Stimulated activated naive CD8-positive, alpha-beta T cell treated with anti-CD3 and anti-CD28 coated beads, Interleukin-15, Interleukin-2, amounts not matched to agents 100 U/mL and 50 U/mL, for 24 hours (primary cell): Measurements from ENCODE around the gene WDR17.
A peak's percentile ranks its signal among the peaks of the same experiment; 100 is the strongest.

Experiments
- ATAC-seq: fragments of 150-1000 bp; cut with Tn5 transposase; one replicate; pipeline ENCODE4 v1.10.0; 2021
- DNase-seq: peaks from one replicate; pipeline ENCODE4 v3.0.0; 2021

Gene WDR17

DNA sequence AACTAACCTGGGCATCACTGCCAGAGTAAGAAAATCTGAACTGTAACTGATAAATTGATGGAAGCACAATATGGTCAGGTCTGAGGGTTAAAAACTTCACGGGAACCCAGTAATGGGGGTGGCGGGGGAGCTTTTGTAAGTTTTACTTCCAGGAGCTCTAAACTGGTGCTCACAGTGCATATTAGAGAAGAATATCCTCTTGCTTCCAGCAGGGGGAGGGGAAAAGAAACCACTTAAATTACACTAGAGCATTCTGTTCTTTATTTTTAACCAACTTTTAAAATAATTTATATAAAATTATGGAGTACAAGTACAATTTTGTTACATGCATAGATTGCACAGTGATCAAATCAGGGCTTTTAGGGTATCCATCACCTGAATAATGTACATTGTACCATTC, 33.7 kb downstream of the WDR17 start:
- DNase-seq (no peak), ATAC-seq (no peak)

DNA sequence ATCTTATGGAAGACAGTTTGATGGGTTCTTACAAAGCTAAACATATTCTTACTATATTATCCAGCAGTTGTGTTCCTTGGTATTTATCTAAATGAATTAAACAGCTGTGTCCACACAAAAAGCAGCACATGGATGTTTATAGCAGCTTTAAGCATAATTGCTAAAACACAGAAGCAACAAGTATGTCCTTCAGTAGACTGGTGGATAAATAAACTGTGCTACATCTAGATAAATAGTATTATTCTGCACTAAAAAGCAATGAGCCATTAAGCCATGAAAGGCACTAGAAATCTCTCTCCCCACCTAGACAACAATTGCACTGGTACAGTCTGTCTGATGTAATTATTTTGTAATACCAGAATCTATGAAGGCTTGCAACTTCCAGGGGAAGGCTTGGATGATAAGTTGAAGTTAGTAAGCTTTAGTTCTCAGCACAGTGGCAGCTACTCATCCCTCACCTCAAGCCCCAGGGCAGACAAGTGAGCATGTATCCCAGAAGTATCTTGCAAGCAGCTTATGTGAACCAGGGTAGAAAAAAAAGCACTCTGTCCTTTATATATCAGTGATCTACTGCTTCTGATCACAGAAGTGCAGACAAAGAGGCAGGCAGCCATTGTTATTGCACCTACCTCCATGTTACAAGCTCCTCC, 36.9 kb downstream of the WDR17 start:
- DNase-seq = no peak
- no peak for ATAC-seq

DNA sequence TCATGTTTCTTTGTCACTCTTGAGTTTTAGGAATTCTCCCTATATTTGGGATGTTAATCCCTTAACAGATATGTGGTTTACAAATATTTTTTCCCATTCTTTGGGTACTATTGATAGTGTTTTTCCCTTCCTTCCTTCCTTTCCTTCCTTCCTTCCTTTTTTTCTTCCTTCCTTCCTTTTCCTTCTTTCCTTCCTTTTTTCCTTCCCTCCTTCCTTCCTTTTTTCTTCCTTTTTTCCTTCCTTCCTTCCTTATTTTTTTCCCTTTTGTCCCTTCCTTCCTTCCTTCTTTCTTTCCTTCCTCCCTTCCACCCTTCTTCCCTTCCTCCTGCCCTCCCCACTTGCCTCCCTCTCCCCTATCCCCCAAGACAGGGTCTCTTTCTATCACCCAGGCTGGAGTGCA, 42.1 kb downstream of the WDR17 start:
- ATAC-seq = no peak
- DNase-seq = no peak

- DNase-seq (no peak), ATAC-seq (peak; percentile 88)
These were observed 58.2 kb downstream of the WDR17 start for GRCh38 chr4:176123710-176124407.

DNA sequence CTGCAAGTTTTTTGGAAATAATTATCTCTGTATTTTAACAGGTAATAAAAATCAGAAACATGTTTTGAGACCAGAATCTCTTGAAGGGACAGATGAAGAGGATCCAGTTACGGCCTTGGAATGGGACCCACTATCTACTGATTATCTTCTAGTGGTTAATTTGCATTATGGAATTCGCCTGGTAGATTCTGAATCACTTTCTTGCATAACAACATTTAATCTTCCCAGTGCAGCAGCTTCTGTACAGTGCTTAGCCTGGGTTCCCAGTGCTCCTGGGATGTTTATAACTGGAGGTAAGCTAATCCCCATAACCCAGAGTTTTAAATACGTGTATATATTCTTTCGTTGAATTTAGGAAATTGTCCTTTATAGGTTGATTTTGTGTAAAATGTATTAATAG, 59.4 kb downstream of the WDR17 start:
- no peak for ATAC-seq
- no peak for DNase-seq

- no peak for ATAC-seq
- no peak for DNase-seq
These were observed 69.0 kb downstream of the WDR17 start for GRCh38 chr4:176134670-176135069.

DNA sequence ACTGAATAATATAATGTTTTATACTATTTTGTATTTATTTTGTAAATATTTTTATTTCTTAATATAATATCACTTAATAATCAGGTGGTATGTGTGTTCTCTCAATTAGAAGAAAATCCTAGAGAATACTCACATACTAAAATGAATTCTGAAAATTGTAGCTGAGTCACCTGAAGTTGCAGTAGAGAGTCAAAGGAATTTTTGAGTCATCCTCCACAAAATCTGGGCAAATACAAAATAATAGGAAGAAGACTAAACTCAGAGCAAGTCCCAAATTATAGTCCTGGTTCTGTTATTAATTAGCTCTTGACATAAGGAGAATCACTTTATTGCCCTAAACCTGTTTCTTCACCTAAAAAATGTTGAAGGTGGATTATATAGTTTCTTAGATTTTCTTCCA, 72.0 kb downstream of the WDR17 start:
- DNase-seq (no peak), ATAC-seq (no peak)

DNA sequence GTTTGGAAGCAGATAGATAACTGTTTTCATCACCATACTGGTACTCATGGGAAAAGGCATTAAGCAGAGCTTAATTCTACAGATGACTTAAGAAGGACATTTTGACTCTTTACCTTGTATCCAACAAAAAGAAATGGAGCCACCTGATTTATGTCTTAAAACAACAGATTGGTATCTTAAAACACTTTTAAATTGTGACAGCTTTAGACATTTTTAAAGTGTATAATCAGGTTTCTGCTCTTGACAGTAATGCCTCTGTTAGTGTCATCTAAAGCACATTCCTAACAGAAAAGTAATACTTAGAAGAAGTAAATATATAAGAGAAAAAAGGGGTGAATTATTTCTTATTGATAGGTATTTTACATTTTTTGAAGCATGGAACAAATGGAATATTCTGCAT, 73.9 kb downstream of the WDR17 start:
- no peak for ATAC-seq
- no peak for DNase-seq

DNA sequence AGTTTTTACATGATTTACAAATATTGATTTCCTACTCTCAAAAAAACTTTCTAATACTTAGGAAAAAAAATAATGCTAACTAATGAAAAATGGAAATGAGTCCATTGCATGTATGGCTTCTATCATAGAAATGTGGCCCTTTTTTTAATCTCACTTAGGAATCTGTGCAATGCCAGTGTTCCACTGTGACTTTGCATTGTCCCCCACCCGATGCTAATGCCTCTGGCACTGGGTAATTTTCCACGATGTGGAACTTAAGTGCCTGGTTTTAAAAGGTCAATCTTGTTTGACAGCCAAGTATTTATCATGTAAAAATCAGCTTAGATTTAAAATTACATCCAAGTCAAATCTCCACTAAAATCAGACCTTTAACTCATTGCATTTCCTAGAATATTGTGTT, 76.6 kb downstream of the WDR17 start:
- ATAC-seq (no peak), DNase-seq (no peak)

GRCh38 chr4:176149680-176150355, 84.2 kb downstream of the WDR17 start:
- DNase-seq (no peak), ATAC-seq (no peak)

DNA sequence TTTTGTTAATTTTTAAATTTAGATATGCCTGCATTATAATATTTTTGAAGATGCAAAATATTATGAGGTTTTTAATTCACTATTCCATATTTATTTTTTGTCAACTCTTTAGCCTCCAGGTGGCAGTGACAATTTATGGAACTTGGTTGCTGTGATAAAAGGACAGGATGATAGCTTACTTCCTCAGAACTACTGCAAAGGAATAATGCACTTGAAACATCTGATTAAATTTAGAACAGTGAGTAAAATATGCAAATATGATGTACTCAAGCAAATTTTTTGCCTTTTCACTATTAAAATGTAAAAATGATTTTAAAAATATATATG, 84.7 kb downstream of the WDR17 start:
- no peak for ATAC-seq
- DNase-seq = no peak

- DNase-seq (no peak), ATAC-seq (no peak)
These were observed 85.1 kb downstream of the WDR17 start for GRCh38 chr4:176150704-176151103.

GRCh38 chr4:176153124-176153523, 87.5 kb downstream of the WDR17 start:
- no peak for DNase-seq
- no peak for ATAC-seq

GRCh38 chr4:176156656-176157055, 91.0 kb downstream of the WDR17 start:
- DNase-seq (no peak), ATAC-seq (no peak)

DNA sequence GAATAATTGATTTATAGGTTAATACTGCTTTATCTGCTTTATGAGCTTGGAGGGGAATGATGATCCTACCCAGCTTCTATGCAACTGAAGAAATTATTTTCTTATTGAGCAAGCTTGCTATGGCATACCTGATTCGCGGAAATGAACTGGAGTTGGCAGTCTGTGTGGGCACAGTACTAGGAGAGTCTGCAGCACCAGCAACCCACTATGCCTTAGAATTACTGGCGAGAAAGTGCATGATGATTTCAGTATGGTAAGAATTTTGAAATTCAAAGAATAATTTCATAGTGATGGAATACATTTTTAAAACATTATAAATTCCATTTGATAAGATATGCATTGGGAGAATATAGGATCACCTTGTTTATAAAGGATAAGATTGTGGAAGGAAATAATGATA, 97.4 kb downstream of the WDR17 start:
- ATAC-seq (no peak), DNase-seq (no peak)

DNA sequence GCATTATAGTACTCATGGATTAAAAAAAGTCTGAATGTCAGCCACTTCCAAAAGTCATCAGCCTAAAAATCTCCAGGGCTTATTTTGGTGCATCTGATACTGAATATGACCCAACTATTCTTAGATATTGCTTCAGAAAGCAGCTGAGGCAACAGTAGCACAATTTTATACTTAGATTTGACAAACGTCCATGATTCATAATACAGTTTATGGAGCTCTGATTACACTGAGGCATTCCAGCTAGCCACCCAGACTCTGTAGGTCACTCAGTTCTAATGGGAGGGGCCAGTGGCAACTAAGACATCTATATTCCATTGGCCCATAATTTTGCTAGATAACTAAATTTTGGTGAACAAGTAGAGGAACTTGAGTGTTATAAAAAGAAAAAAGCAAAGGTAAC, 119.4 kb downstream of the WDR17 start:
- no peak for DNase-seq

DNA sequence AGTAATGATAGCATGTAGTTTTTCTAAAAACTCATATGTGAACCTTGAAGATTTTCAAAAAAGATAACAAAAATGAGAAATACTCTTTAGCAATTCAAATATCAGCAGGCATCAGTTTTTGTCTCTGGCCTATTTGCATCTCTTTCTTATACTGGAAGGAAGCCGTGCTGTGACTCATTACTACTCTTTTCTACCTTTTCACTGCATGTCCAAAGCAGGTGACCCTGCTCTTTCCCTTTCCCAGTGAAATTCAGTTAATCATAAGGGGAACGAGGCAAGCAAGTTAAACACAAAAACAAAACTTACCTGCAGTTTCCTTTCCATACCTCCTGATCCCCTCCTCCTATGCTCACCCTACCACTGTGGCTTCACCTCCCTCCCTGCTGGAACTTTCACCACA, 120.4 kb downstream of the WDR17 start:
- no peak for DNase-seq
- ATAC-seq = no peak

More for the DNA sequence above, 119.4 kb downstream of the WDR17 start:
- no peak for ATAC-seq

DNA sequence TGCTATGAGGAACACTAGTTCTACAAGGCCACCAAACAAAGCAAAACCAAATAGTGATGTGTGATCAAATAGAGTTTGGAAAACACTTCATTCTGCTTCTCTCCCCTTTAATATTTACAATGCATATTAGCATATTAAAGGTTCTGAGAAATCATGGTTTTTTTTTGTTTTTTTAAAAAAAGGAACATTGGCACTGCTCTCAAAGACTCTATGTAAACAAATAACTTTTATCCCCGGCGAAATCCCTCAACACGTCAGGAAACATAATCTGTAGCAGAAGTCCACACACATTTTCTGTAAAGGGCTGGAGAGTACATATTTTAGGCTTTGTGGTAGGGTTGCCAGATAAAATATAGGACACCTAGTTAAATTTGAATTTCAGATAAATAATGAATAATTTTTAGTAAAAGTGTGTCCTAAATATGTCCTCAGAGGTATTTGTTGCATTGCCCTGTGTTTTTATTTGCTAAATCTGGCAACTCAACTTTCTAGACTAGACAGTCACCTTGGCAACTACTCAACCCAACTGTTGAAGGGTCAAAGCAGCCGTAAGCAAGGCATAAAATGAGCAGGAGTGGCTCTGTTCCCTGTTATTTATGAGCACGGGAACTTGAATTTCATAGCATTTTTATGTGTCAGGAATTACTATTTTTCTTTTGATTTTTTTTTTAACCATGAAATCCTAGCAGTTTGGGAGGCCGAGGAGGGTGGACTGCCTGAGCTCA, 121.2 kb downstream of the WDR17 start:
- ATAC-seq = no peak
- DNase-seq = no peak

DNA sequence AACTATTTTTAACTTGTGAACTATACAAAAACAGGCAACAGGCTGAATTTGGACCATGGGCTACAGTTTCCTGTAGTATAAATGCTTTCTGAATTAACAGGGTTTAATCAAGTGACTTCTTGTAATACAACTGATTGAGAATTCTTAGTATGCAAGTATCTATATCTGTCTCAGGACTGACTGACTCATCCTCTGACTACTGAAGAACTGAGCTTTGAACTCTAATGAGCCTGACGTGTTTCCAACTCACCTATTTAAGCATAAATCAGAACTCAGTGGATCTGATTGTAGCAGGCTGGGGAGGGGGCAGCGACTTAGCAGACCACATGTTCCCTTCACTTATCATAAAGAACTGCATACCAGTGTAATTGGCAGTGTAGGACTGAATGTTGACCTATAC, 122.0 kb downstream of the WDR17 start:
- ATAC-seq (peak; percentile 83), DNase-seq (no peak)

DNA sequence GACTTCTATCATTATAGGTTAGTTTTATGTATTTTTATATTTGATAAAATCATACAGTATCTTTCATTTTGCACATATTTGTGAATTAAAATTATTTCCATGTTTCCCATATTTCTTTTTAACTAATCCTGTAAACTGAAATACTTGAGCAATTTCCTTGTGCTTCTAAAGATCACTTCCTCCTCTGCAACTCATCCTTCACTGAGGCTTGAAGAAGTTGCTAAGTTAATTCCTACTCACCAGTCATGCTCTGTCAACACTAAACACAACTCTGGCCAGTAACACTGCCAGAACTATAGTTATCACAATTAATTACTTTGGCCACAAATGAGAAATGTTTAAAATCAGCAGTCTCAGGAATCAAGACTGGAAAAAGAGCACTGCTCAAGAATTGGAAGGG, 123.0 kb downstream of the WDR17 start:
- ATAC-seq (no peak), DNase-seq (no peak)

GRCh38 chr4:176189891-176190795, 124.5 kb downstream of the WDR17 start:
- ATAC-seq (no peak), DNase-seq (no peak)

GRCh38 chr4:176191974-176192373, 126.3 kb downstream of the WDR17 start:
- DNase-seq = no peak
- no peak for ATAC-seq
